GM20431 (cell line): ENCODE data around the gene CTSC.
"Not testable (repeated sequence)": the region's sequence is repeated elsewhere in the genome, so short reads cannot be mapped to it uniquely, and the experiment has no call there.

Source experiments
- in situ Hi-C: fragments of 300-500 bp; cut with MseI, MboI; formaldehyde crosslinking; loops from one replicate; pipeline ENCODE4 v1.15.0; 2020; ENCODE audit warnings: low sequenced_read_pairs; ENCODE audit not compliant: unreplicated experiment

The CTSC gene

DNA sequence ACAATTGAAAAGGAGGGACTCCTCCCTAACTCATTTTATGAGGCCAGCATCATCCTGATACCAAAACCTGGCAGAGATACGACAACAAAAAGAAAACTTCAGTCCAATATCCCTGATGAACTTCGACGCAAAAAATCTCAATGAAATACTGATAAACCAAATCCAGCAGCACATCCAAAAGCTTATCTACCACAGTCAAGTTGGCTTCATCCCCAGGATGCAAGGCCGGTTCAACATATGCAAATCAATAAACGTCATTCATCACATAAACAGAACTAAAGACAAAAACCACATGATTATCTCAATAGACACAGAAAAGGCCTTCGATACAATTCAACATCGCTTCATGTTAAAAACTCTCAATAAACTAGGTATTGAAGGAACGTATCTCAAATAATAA, 14.7 kb downstream of the CTSC start:
- in situ Hi-C loops: not testable (repeated sequence)

GRCh38 chr11:88321412-88321811, 16.1 kb downstream of the CTSC start:
- in situ Hi-C loops: not testable (repeated sequence)

GRCh38 chr11:88320149-88320559, 17.4 kb downstream of the CTSC start:
- in situ Hi-C loops: no loop called here

- in situ Hi-C loops: no loop called here
Measured at GRCh38 chr11:88318017-88318416, 19.5 kb downstream of the CTSC start.

GRCh38 chr11:88317536-88317935, 20.0 kb downstream of the CTSC start:
- in situ Hi-C loops: no loop called here

DNA sequence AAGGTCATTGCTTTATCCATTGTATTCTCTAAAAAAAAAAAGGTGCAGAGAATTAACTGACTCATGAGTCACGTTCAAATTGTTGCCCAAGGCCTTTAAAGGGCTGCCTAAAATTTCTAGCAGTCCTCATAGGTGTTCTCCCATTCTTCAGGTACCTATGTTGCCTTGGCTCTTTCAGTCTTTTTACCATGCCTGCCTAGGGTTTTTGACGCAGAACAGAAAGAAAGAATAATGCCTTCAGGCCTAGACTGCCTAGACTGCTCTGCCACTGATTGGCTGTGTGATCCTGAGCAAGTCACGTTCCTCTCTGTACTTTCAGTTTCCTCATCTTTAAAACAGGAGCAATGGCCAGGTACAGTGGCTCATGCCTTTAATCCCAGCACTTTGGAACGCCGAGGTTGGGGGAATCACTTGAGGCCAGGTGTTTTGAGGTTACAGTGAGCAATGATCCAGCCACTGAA, 21.5 kb downstream of the CTSC start:
- in situ Hi-C loops: no loop called here

DNA sequence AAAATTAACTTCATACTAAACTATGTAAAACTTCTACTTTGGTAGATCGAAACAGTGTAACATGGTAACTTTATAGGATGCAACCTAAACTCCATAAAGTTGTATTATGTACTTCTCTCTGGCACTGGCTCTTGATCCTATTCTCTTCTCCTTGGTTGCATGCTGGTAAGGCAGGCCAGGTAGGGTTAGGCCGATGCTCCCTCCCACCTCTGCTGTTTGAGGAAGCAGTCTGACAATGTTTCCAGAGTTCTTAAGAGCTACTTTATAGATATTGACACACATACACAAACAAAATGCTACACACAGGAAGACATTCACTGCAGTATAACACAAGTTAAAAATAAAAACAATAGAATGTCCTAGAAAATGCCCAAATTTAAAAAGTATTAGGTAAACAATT, 22.5 kb downstream of the CTSC start:
- in situ Hi-C loops: no loop called here

GRCh38 chr11:88313441-88313840, 24.1 kb downstream of the CTSC start:
- in situ Hi-C loops: no loop called here

DNA sequence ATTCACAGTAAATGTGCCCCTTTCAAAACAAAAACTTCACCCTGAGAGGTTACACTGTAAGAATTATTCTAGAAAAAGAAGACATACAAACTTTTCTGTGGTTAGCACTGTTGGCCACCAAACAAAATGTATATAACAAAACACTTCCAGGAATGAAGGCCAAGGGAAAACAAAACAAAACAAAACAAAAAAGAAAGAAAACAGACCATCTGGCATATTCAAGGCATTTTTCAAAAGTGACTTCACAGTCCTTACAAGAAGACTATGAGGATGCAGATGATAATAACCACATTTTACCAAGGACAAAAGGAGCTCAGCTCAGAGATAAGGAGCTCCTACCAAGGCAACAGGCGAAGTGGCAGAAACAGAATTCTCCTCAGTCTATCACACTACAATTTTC, 24.9 kb downstream of the CTSC start:
- in situ Hi-C loops: no loop called here

DNA sequence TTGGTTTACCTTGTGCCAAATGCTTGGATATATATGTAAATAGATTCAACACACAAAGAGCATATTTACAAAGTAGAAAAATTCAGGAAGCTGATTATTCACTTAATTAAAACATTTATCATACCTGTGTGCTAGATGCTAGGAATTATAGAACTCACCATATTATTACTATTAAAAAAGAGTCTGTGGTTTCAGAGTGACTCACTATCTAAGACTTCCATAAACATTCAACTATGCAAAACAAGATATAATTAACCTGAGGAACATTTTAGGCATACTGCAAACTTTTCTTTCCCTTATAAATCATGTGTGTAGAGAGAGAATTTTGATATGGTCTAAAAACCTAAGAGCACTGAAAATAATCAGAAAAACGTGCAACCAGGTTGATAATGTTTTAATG, 27.3 kb downstream of the CTSC start:
- in situ Hi-C loops: no loop called here

GRCh38 chr11:88308576-88308975, 29.0 kb downstream of the CTSC start:
- in situ Hi-C loops: no loop called here

GRCh38 chr11:88307749-88308425, 29.6 kb downstream of the CTSC start:
- in situ Hi-C loops: no loop called here

- in situ Hi-C loops: no loop called here
Measured at GRCh38 chr11:88306785-88307184, 30.8 kb downstream of the CTSC start.

- in situ Hi-C loops: no loop called here
Measured at GRCh38 chr11:88305430-88305829, 32.1 kb downstream of the CTSC start.

DNA sequence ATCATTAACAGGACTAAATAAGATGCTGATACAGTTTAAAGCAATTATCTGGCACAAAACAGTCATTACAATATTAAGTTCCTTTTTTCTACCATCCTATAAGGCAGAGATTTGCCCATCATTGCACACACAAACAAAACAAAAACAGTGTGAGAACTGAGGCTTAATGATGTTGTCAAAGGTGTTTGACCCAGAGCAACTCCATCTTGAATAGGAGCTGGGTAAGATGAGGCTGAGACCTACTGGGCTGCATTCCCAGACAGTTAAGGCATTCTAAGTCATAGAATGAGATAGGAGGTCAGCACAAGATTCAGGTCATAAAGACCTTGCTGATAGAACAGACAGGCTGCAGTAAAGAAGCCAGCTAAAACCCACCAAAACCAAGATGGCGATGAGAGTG, 33.2 kb downstream of the CTSC start:
- in situ Hi-C loops: no loop called here

DNA sequence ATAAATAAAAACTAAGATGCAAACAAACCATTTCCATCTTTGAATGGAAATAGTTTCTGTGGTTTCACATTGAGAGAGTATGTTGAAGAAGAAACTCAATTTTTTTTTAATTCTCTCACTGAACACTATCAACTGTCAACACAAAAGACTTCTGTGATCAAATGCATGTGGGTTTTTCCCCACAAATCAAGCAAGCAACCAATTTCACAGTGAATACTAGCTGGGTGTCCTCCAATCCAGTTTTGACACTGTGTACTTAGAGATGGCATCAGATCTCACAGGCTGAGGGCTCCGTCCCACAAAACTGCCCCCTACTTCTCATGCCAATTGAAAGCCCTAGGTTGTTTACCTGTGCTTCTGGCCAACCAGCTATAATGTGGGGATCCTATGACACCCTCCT, 34.5 kb downstream of the CTSC start:
- in situ Hi-C loops: no loop called here

DNA sequence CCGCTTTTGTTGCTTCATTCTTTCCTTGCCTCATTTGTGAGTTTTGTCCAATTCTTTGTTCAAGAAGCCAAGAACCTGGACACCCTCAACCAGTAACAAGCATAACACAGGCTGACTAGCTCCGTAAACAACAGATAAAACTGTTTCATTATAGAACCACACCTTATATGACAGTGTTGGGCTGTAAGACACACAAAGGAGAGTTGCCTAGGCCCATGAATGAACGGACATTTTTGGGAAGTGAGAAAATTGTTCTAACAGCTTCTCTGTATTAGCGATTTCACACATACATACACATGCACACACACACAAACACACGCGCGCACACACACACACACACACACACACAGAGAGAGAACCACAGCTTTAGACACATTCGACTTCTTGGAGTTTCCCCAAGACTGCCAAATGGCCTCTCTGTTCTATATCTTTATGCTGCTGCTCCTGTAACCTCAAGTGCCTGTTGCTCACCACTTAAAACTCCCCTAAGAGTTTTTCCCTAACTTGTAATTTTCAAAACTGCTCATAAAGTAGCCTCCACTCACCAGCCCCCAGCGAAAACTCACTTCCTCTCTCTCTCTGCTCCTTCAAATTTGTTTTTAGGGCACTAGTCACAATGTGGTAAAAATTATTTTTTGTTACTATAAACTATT, 35.9 kb downstream of the CTSC start:
- in situ Hi-C loops: no loop called here

DNA sequence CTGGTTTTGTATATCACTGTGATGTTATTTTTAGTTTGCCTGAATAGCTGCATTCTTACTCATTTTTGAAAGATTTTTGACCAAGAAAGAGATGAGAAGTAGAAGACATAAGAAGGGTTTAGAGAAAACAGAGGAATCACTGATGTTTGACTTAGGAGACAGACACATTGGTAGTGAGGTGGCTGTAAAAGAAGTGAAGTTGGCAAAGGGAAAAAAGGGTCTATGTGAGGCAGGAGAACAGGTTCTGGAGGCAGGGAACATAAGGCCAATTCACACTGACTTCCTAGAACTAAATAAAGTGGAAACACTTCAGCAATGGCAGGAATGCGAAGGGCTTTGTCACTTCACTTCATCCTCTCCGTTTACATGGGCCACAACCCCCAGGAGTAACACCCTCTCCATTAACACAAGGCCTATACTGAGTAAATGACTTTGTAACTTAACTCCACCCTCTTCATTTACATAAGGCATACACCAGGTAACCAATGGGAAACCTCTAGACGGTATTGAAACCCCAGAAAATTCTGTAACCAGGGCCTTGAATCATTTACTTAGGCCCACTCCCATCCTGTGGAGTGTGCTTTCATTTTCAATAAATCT, 36.5 kb downstream of the CTSC start:
- in situ Hi-C loops: no loop called here

- in situ Hi-C loops: no loop called here
Measured at GRCh38 chr11:88297863-88298262, 39.7 kb downstream of the CTSC start.

DNA sequence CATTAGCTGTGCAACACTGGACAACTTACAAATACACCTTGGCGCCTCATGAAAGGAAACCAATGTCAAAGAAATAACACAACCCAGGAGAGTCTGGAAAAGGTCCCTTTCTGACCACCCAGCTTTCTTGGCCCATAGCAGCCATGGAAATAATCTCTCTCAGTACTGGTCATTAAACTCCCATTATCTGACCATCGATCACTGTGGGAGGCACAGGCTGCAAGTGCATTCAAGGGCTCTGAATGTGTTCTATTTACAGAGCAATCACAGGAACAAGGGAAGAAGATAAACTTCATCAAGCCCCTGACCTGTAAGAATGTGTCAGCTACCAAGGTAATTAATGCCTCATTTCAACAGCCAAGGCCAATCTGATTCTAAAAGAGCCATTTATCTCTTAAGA, 40.1 kb downstream of the CTSC start:
- in situ Hi-C loops: no loop called here

- in situ Hi-C loops: no loop called here
Measured at GRCh38 chr11:88295028-88295427, 42.5 kb downstream of the CTSC start.

DNA sequence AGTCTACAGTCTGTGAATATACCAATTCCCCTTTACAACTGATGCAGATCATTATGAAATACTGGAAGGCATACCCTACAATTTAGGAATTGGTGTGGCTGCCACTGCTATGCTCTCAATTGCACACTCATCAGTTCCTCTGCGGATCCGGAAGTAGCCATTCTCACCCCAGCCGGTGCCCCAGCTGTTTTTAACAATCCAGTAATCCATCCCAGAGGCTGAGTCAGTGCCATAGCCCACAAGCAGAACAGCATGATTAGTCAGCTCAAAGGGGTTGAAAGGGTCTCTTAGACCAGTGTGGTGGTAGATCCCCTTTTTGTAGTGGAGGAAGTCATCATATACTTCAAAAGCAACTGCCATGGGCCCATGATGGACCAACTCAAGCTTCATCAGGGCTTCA, 43.6 kb downstream of the CTSC start:
- in situ Hi-C loops: no loop called here
